ENCODE measurements around the gene ADPRHL1.
"Not testable (repeated sequence)": the region's sequence is repeated elsewhere in the genome, so short reads cannot be mapped to it uniquely, and the experiment has no call there.

The ADPRHL1 gene

GRCh38 chr13:113477724-113478123 lies 24.4 kb upstream of the ADPRHL1 start:
- DNase-seq = no peak

GRCh38 chr13:113476811-113477210 lies 23.5 kb upstream of the ADPRHL1 start:
- DNase-seq = no peak

- DNase-seq = no peak
These were observed 22.6 kb upstream of the ADPRHL1 start for GRCh38 chr13:113475911-113476310.

GRCh38 chr13:113475280-113475679 lies 22.0 kb upstream of the ADPRHL1 start:
- DNase-seq = no peak

- no peak for DNase-seq
These were observed 20.9 kb upstream of the ADPRHL1 start for GRCh38 chr13:113474179-113474578.

- DNase-seq = no peak
These were observed 19.2 kb upstream of the ADPRHL1 start for GRCh38 chr13:113472355-113473025.

- DNase-seq = no peak
These were observed 18.6 kb upstream of the ADPRHL1 start for GRCh38 chr13:113471844-113472243.

GRCh38 chr13:113470635-113471163 lies 17.4 kb upstream of the ADPRHL1 start:
- not testable (repeated sequence) for DNase-seq

GRCh38 chr13:113470073-113470472 lies 16.8 kb upstream of the ADPRHL1 start:
- DNase-seq = no peak

GRCh38 chr13:113469582-113469981 lies 16.3 kb upstream of the ADPRHL1 start:
- no peak for DNase-seq

GRCh38 chr13:113468472-113469201 lies 15.3 kb upstream of the ADPRHL1 start:
- no peak for DNase-seq

GRCh38 chr13:113468029-113468428 lies 14.7 kb upstream of the ADPRHL1 start:
- DNase-seq = no peak

- DNase-seq = no peak
These were observed 13.1 kb upstream of the ADPRHL1 start for GRCh38 chr13:113466383-113466782.

- no peak for DNase-seq
These were observed 12.0 kb upstream of the ADPRHL1 start for GRCh38 chr13:113465300-113465699.

GRCh38 chr13:113464476-113464875 lies 11.2 kb upstream of the ADPRHL1 start:
- no peak for DNase-seq

- DNase-seq = no peak
These were observed 7.9 kb upstream of the ADPRHL1 start for GRCh38 chr13:113461022-113461751.

GRCh38 chr13:113460599-113460998 lies 7.3 kb upstream of the ADPRHL1 start:
- no peak for DNase-seq

- DNase-seq = no peak
These were observed 6.8 kb upstream of the ADPRHL1 start for GRCh38 chr13:113460064-113460555.

- DNase-seq = no peak
These were observed 5.2 kb upstream of the ADPRHL1 start for GRCh38 chr13:113458253-113459065.

GRCh38 chr13:113457510-113457909 lies 4.2 kb upstream of the ADPRHL1 start:
- DNase-seq = no peak

GRCh38 chr13:113456116-113456702 lies 2.9 kb upstream of the ADPRHL1 start:
- DNase-seq = no peak

GRCh38 chr13:113455384-113455783 lies 2.1 kb upstream of the ADPRHL1 start:
- no peak for DNase-seq
